Lower leg skin (tissue), 3 donors: ENCODE measurements around the gene ADH6.

Source experiments
- CTCF ChIP-seq, 3 donors: fragments of 450-650 bp; IDR thresholded peaks; one replicate each; pipeline ENCODE4 v1.5.1; 2016; ENCODE audit warnings: antibody characterized with exemption in 3 of 3, mild to moderate bottlenecking in 3 of 3, moderate library complexity in 2 of 3
- POLR2A ChIP-seq, 2 donors: fragments of 450-650 bp; IDR thresholded peaks; one replicate each; pipeline ENCODE4 v1.6.1; 2016 to 2017; ENCODE audit warnings: antibody characterized with exemption in 2 of 2, mild to moderate bottlenecking in 1 of 2, moderate library complexity in 1 of 2

GRCh38 chr4:99252746-99253145 lies 33.7 kb upstream of the ADH6 start:
- no peak for TF ChIP-seq CTCF (IDR thresholded peaks at IDR 0.05)
- TF ChIP-seq POLR2A (IDR thresholded peaks at IDR 0.05) = no peak
